Measurements from ENCODE around the gene ZNF446. TPM values are rescaled to one million over a fixed set of nuclear protein-coding genes. Genes with fewer than 3 reads are reported as not detected.

The ZNF446 gene
- total RNA-seq, 1 experiment from 2014 or later: 8.9 TPM

DNA sequence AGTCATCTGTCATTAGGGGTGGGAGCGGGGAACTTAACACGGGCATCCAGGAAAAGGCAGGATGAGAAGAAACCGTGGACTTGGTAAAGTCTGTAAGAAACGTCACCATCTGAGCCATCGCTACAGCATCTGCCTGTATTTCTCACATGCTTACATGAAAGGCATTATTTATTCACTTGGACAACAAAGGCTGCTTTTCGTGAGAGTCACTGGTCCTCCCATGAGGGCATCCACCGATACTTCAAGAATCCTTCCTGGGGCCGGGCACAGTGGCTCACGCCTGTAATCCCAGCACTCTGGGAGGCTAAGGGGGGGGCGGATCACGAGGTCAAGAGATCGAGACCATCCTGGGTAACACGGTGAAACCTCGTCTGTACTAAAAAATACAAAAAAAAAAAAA, 16.1 kb downstream of the ZNF446 start:
- Histone ChIP-seq H3K36me3 (ENCODE audit: low read depth, low read length) (no peaks in the 10 kb centered on the region), H3K4me2 (ENCODE audit: low read length) (no peak overlapping the region), H3K4me3 (ENCODE audit: low read length) (no peak overlapping the region), H3K9me3 (ENCODE audit: low read length) (no peaks in the 10 kb centered on the region), H3K79me2 (ENCODE audit: low read length) (peaks cover 35% of the 10 kb centered on the region), H3K9me2 (replicated peaks; ENCODE audit: low read length) (no peaks in the 10 kb centered on the region), H2AFZ (ENCODE audit: low read length) (no peak overlapping the region), H3K27me3 (ENCODE audit: low read length) (no peaks in the 10 kb centered on the region), H4K20me1 (ENCODE audit: low read length) (no peaks in the 10 kb centered on the region), H3F3A (ENCODE audit: low read length, unreplicated experiment) (no peaks in the 10 kb centered on the region), H3K27ac (ENCODE audit: low read length) (no peak overlapping the region), H3K9ac (ENCODE audit: low read length) (no peak overlapping the region), H3K4me1 (ENCODE audit: insufficient read depth, low read length) (no peaks in the 10 kb centered on the region)
- ChIA-PET CTCF (no interaction called here), POLR2A (ENCODE audit: unreplicated experiment) (interaction anchor here (0.7 kb wide), 1 partner anchor 63 kb away, joined by 8 read pairs; the partner anchor contains the start of gene CHMP2A)
- DNase-seq: no peak
- no TSS peak for BruUV-seq (replicated peaks)
- intact Hi-C loops (cut with micrococcal nuclease): no loop called here
- no peak for TF ChIP-seq EZH2phosphoT487 (IDR thresholded peaks at IDR 0.05; ENCODE audit: borderline replicate concordance, low read length)
- no peak for TF ChIP-seq CTCF (conservative IDR thresholded peaks at IDR 0.05; ENCODE audit: low read depth, low read length)
- TF ChIP-seq EZH2 (IDR thresholded peaks at IDR 0.05; ENCODE audit: low read length, unreplicated experiment): no peak
- ATAC-seq: no peak

DNA sequence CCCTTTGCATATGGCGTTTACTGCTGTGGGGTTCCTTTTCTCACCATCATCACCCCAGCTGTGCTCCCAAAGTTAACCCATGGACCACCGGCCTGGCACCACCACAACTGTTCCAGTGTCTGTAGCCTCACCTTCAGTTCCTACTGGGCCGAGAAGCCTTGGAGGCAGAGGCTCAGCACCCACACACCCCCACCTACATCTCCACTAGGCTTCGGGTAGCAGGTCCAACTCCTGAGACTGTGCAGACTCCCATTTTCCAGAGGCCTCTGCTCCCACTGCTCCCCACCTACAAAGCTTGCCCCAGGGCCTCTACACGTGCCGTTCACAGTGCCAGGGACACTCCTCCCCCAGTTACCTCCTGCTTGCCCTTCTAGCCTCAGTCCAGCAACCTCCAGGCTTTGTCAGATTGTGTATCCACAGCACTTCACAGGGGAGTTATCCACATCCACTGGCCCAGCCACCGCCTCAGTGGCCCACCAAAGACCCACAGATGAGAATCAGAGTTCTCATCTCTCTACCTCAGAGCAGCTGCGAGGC, 21.6 kb downstream of the ZNF446 start:
- peak overlapping the region; percentile 85 for H3K4me2 ChIP-seq (ENCODE audit: low read length)
- no peak overlapping the region for H3K27ac ChIP-seq (ENCODE audit: low read length)
- DNase-seq: no peak
- H3K9ac ChIP-seq (ENCODE audit: low read length): no peak overlapping the region
- peaks cover 36% of the 10 kb centered on the region for H3K79me2 ChIP-seq (ENCODE audit: low read length)
- peaks cover 21% of the 10 kb centered on the region for H3K4me1 ChIP-seq (ENCODE audit: insufficient read depth, low read length)
- POLR2A ChIA-PET (ENCODE audit: unreplicated experiment): no interaction called here
- no peaks in the 10 kb centered on the region for H3K9me3 ChIP-seq (ENCODE audit: low read length)
- H3F3A ChIP-seq (ENCODE audit: low read length, unreplicated experiment): no peaks in the 10 kb centered on the region
- BruUV-seq (replicated peaks): no TSS peak
- intact Hi-C loops (cut with micrococcal nuclease): no loop called here
- H3K27me3 ChIP-seq (ENCODE audit: low read length): no peaks in the 10 kb centered on the region
- ATAC-seq: no peak
- CTCF ChIA-PET: no interaction called here
- no peak for TF ChIP-seq CTCF (conservative IDR thresholded peaks at IDR 0.05; ENCODE audit: low read depth, low read length)
- no peak for TF ChIP-seq EZH2 (IDR thresholded peaks at IDR 0.05; ENCODE audit: low read length, unreplicated experiment)
- TF ChIP-seq EZH2phosphoT487 (IDR thresholded peaks at IDR 0.05; ENCODE audit: borderline replicate concordance, low read length): no peak
- H3K36me3 ChIP-seq (ENCODE audit: low read depth, low read length): no peaks in the 10 kb centered on the region
- peak overlapping the region; percentile 69 for H3K4me3 ChIP-seq (ENCODE audit: low read length)
- H3K9me2 ChIP-seq (replicated peaks; ENCODE audit: low read length): no peaks in the 10 kb centered on the region
- H2AFZ ChIP-seq (ENCODE audit: low read length): no peak overlapping the region
- H4K20me1 ChIP-seq (ENCODE audit: low read length): no peaks in the 10 kb centered on the region

GRCh38 chr19:58498316-58499020, 22.3 kb downstream of the ZNF446 start:
- intact Hi-C loops (cut with micrococcal nuclease): loop anchor here (1.0 kb wide), 2 partner anchors 21 to 61 kb away; partner anchors contain the start of gene ZBTB45
- H3K79me2 ChIP-seq (ENCODE audit: low read length): peaks cover 33% of the 10 kb centered on the region
- no peaks in the 10 kb centered on the region for H4K20me1 ChIP-seq (ENCODE audit: low read length)
- ATAC-seq: no peak; the same call in 1 of the 2 replicates
- 0 out of 2 replicates have a peak overlapping the region, but pooled peaks have one; percentile 0 for H3K27ac ChIP-seq (ENCODE audit: low read length)
- TF ChIP-seq CTCF (conservative IDR thresholded peaks at IDR 0.05; ENCODE audit: low read depth, low read length) (no peak), EZH2 (IDR thresholded peaks at IDR 0.05; ENCODE audit: low read length, unreplicated experiment) (no peak), EZH2phosphoT487 (IDR thresholded peaks at IDR 0.05; ENCODE audit: borderline replicate concordance, low read length) (no peak)
- POLR2A ChIA-PET (ENCODE audit: unreplicated experiment): no interaction called here
- no peaks in the 10 kb centered on the region for H3K36me3 ChIP-seq (ENCODE audit: low read depth, low read length)
- peaks cover 21% of the 10 kb centered on the region for H3K4me1 ChIP-seq (ENCODE audit: insufficient read depth, low read length)
- H3K27me3 ChIP-seq (ENCODE audit: low read length): no peaks in the 10 kb centered on the region
- H3K9ac ChIP-seq (ENCODE audit: low read length): peak overlapping the region; percentile 77
- no peaks in the 10 kb centered on the region for H3K9me2 ChIP-seq (replicated peaks; ENCODE audit: low read length)
- no peaks in the 10 kb centered on the region for H3F3A ChIP-seq (ENCODE audit: low read length, unreplicated experiment)
- no peaks in the 10 kb centered on the region for H3K9me3 ChIP-seq (ENCODE audit: low read length)
- peak overlapping the region; percentile 69 for H3K4me3 ChIP-seq (ENCODE audit: low read length)
- peak overlapping the region; percentile 85 for H3K4me2 ChIP-seq (ENCODE audit: low read length)
- CTCF ChIA-PET: no interaction called here
- BruUV-seq (replicated peaks): TSS peak; percentile 74
- DNase-seq: no peak
- H2AFZ ChIP-seq (ENCODE audit: low read length): peak overlapping the region; percentile 65
